ENCODE data around the gene RAF1. TPM values are rescaled to one million over a fixed set of nuclear protein-coding genes. Genes with fewer than 3 reads are reported as not detected.

Gene RAF1
- total and polyA plus RNA-seq, 2 donors (not counting 1 experiment from before 2014, with no cell fraction given): 134 to 258 TPM

DNA sequence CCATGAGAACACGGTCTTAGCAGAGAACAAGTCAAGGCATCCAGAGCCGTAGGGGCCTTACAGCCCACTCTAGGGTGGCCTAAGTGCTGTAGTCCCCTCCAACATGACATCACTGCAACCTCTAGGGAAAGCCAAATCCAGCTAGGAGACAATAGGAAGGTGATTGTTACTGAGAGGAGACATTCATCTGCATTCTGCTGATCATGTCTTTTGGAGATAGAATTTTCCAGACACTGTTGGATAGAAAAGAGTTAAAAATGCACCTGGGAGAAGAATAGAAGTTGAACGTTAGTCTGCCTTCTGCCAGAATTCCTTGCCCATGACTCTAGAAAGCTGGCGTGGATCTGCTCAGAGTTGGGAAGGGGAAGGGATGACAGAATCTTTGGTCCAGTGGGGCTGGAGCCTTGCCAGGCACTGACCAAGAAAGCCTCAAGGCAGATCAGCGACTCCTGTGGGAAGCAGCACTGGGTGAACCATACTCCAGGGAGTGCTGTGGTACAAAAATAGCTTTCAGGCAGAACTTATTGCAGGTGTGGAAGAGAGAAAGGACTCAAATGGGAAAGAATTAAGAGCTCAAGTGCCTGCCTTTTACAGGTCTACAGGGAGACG is 44.8 kb upstream of the RAF1 start:
- Histone ChIP-seq H3K27ac (ENCODE audit: insufficient read depth, low read length) (no peak overlapping the region), H3K36me3 (ENCODE audit: control insufficient read depth, insufficient read depth, low read length) (no peaks in the 10 kb centered on the region), H3K9ac (ENCODE audit: insufficient read depth, low read length) (no peak overlapping the region), H3K4me3 (replicated peaks in 1 of 4; ENCODE audit: control extremely low read depth in 1 of 4, insufficient read depth in 1 of 4, low read depth in 3 of 4, low read length in 4 of 4) (no peak overlapping the region), H4K20me1 (ENCODE audit: control insufficient read depth, extremely low read depth, insufficient read depth, low read length) (no peaks in the 10 kb centered on the region), H3K27me3 (ENCODE audit: control insufficient read depth, insufficient read depth, low read length) (no peaks in the 10 kb centered on the region), H3K4me1 (ENCODE audit: control insufficient read depth, extremely low read depth, insufficient read depth, low read length) (no peaks in the 10 kb centered on the region), H3K4me2 (ENCODE audit: extremely low read depth, insufficient read depth, low read length) (no peak overlapping the region), H2AFZ (ENCODE audit: low read length) (no peak overlapping the region), H3K79me2 (ENCODE audit: control insufficient read depth, insufficient read depth, low read length) (no peaks in the 10 kb centered on the region), H3K9me3 (ENCODE audit: control insufficient read depth, insufficient read depth, low read depth, low read length) (no peaks in the 10 kb centered on the region)
- no peak for TF ChIP-seq EZH2 (IDR thresholded peaks at IDR 0.05; ENCODE audit: low read length, missing control alignments)
- TF ChIP-seq, protein P1, sequence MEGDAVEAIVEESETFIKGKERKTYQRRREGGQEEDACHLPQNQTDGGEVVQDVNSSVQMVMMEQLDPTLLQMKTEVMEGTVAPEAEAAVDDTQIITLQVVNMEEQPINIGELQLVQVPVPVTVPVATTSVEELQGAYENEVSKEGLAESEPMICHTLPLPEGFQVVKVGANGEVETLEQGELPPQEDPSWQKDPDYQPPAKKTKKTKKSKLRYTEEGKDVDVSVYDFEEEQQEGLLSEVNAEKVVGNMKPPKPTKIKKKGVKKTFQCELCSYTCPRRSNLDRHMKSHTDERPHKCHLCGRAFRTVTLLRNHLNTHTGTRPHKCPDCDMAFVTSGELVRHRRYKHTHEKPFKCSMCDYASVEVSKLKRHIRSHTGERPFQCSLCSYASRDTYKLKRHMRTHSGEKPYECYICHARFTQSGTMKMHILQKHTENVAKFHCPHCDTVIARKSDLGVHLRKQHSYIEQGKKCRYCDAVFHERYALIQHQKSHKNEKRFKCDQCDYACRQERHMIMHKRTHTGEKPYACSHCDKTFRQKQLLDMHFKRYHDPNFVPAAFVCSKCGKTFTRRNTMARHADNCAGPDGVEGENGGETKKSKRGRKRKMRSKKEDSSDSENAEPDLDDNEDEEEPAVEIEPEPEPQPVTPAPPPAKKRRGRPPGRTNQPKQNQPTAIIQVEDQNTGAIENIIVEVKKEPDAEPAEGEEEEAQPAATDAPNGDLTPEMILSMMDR (conservative IDR thresholded peaks at IDR 0.05 in 1 of 2, IDR thresholded peaks at IDR 0.05 in 1 of 2; ENCODE audit: low read depth in 1 of 2, low read length in 2 of 2): peak; percentile 34 to 37
- peak; percentile 72 to 95 for DNase-seq (ENCODE audit: low read depth in 2 of 2)

DNA sequence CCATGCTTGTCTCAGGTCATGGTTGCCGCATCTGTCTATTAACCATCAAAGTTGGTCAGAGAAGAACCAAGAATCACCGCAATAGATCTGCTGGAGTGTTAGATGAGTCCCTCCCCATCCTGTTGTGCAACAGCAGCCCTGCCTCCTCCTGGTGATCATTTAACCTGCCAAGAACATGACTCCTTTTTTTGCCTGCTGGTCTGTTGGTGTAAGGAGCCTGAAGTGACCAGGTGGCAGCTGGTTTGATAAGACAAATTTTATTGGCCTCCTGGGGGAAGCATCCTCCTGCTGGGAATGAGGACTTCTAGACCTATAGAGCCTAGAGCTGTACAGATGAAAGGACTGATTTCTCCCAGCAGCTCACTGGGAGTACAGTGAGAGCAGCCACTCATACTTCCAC is 43.5 kb upstream of the RAF1 start:
- Histone ChIP-seq H2AFZ (ENCODE audit: low read length) (no peak overlapping the region), H3K9ac (ENCODE audit: insufficient read depth, low read length) (no peak overlapping the region), H3K4me1 (ENCODE audit: control insufficient read depth, extremely low read depth, insufficient read depth, low read length) (no peaks in the 10 kb centered on the region), H3K27me3 (ENCODE audit: control insufficient read depth, insufficient read depth, low read length) (no peaks in the 10 kb centered on the region), H3K9me3 (ENCODE audit: control insufficient read depth, insufficient read depth, low read depth, low read length) (no peaks in the 10 kb centered on the region), H3K4me3 (replicated peaks in 1 of 4; ENCODE audit: control extremely low read depth in 1 of 4, insufficient read depth in 1 of 4, low read depth in 3 of 4, low read length in 4 of 4) (no peak overlapping the region), H3K36me3 (ENCODE audit: control insufficient read depth, insufficient read depth, low read length) (no peaks in the 10 kb centered on the region), H3K79me2 (ENCODE audit: control insufficient read depth, insufficient read depth, low read length) (no peaks in the 10 kb centered on the region), H3K27ac (ENCODE audit: insufficient read depth, low read length) (no peak overlapping the region), H3K4me2 (ENCODE audit: extremely low read depth, insufficient read depth, low read length) (no peak overlapping the region), H4K20me1 (ENCODE audit: control insufficient read depth, extremely low read depth, insufficient read depth, low read length) (no peaks in the 10 kb centered on the region)
- TF ChIP-seq, protein P1 (conservative IDR thresholded peaks at IDR 0.05 in 1 of 2, IDR thresholded peaks at IDR 0.05 in 1 of 2; ENCODE audit: low read depth in 1 of 2, low read length in 2 of 2): peak in 1 of 2 donors; percentile 6
- no peak for TF ChIP-seq EZH2 (IDR thresholded peaks at IDR 0.05; ENCODE audit: low read length, missing control alignments)
- peak; percentile 33 to 44 for DNase-seq (ENCODE audit: low read depth in 2 of 2)

DNA sequence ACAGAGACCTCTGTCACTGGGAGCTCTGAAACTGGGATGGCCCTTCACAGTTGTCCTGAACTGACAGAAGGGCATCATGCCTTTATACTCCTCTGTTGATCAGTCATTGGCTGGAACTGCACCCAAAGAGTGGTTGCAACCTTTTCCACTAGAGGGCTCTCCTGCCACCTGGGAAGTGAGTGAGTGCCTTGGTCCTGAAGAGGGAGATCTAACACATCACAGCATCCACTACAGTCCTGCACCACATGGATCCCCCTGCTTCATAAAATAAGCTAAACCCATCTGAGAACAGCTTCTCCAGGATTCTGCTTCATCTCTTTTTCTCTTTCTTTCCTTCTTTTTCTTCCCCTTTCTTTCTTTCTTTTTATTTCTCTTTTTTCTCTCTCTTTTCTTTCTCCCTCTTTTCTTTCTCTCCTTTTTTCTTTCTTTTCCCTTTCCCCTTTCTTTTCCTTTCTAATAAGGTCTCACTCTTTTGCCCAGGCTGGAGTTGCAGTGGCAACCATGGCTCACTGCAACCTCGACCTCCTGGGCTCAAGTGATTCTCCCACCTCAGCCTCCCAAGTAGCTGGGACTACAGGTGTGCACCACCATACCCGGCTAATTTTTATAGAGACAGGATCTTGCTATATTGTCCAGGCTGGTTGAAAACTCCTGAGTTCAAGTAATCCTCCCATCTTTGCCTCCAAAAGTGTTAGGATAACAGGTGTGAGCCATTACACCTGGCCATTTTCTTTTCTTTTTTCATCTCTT is 42.8 kb upstream of the RAF1 start:
- H3K27ac ChIP-seq (ENCODE audit: insufficient read depth, low read length): no peak overlapping the region
- H3K9ac ChIP-seq (ENCODE audit: insufficient read depth, low read length): no peak overlapping the region
- H3K4me2 ChIP-seq (ENCODE audit: extremely low read depth, insufficient read depth, low read length): no peak overlapping the region
- no peak overlapping the region for H2AFZ ChIP-seq (ENCODE audit: low read length)
- H3K4me3 ChIP-seq (replicated peaks in 1 of 4; ENCODE audit: control extremely low read depth in 1 of 4, insufficient read depth in 1 of 4, low read depth in 3 of 4, low read length in 4 of 4): no peak overlapping the region
- no peaks in the 10 kb centered on the region for H3K9me3 ChIP-seq (ENCODE audit: control insufficient read depth, insufficient read depth, low read depth, low read length)
- H4K20me1 ChIP-seq (ENCODE audit: control insufficient read depth, extremely low read depth, insufficient read depth, low read length): no peaks in the 10 kb centered on the region
- H3K27me3 ChIP-seq (ENCODE audit: control insufficient read depth, insufficient read depth, low read length): no peaks in the 10 kb centered on the region
- H3K79me2 ChIP-seq (ENCODE audit: control insufficient read depth, insufficient read depth, low read length): no peaks in the 10 kb centered on the region
- H3K4me1 ChIP-seq (ENCODE audit: control insufficient read depth, extremely low read depth, insufficient read depth, low read length): no peaks in the 10 kb centered on the region
- H3K36me3 ChIP-seq (ENCODE audit: control insufficient read depth, insufficient read depth, low read length): no peaks in the 10 kb centered on the region
- DNase-seq (ENCODE audit: low read depth in 2 of 2): peak; percentile 68 to 78
- no peak for TF ChIP-seq EZH2 (IDR thresholded peaks at IDR 0.05; ENCODE audit: low read length, missing control alignments)
- TF ChIP-seq, protein P1 (conservative IDR thresholded peaks at IDR 0.05 in 1 of 2, IDR thresholded peaks at IDR 0.05 in 1 of 2; ENCODE audit: low read depth in 1 of 2, low read length in 2 of 2): peak; percentile 66 to 99

Measured in fibroblast of lung (primary cell).